HepG2 (cell line): ENCODE results near the gene DBNDD2. TPM values are rescaled to one million over a fixed set of nuclear protein-coding genes. Genes with fewer than 3 reads are reported as not detected.

ENCODE experiments used
- HHEX ChIP-seq: IDR thresholded peaks from 2 replicates; pipeline ENCODE4 v1.6.1; 2016; ENCODE audit warnings: control low read depth
- HIC2 ChIP-seq: sonication (generic); formaldehyde crosslinking; IDR thresholded peaks from 2 replicates; pipeline ENCODE4 v1.9.0; 2022; ENCODE audit warnings: low read depth, missing genetic modification reagents
- KLF11 ChIP-seq: IDR thresholded peaks from 2 replicates; pipeline ENCODE4 v1.6.1; 2016; ENCODE audit warnings: missing compliant biosample characterization
- KLF12 ChIP-seq: sonication (generic); formaldehyde crosslinking; IDR thresholded peaks from 2 replicates; pipeline ENCODE4 v1.4.0; 2020; ENCODE audit warnings: missing genetic modification reagents, borderline replicate concordance
- MAFK ChIP-seq, 2 experiments: IDR thresholded peaks in 1 of 2; conservative IDR thresholded peaks in 1 of 2; 2 replicates each; pipeline ENCODE4 v1.6.1; 2011; ENCODE audit warnings: improper control_type of control experiment in 2 of 2, low read length in 2 of 2
- MED1 ChIP-seq: sonication (generic); formaldehyde crosslinking; IDR thresholded peaks from 2 replicates; pipeline ENCODE4 v1.4.0; 2020; ENCODE audit warnings: missing genetic modification reagents
- NCOA2 ChIP-seq: sonication (generic); formaldehyde crosslinking; IDR thresholded peaks from 2 replicates; pipeline ENCODE4 v1.8.0; 2022; ENCODE audit warnings: inconsistent platforms
- SOX5 ChIP-seq: IDR thresholded peaks from 2 replicates; pipeline ENCODE4 v1.6.1; 2016; ENCODE audit warnings: borderline replicate concordance
- TBP ChIP-seq: sonication (generic); formaldehyde crosslinking; IDR thresholded peaks from 2 replicates; pipeline ENCODE4 v1.5.0; 2020; ENCODE audit warnings: missing genetic modification reagents
- TCF7L2 ChIP-seq: IDR thresholded peaks from 2 replicates; pipeline ENCODE4 v1.6.1; 2011; ENCODE audit warnings: mild to moderate bottlenecking, low read depth, low read length, moderate library complexity
- THAP8 ChIP-seq: sonication (generic); formaldehyde crosslinking; IDR thresholded peaks from 2 replicates; pipeline ENCODE4 v1.5.1; 2020; ENCODE audit warnings: missing genetic modification reagents, mild to moderate bottlenecking, borderline replicate concordance
- ZNF30 ChIP-seq: sonication (generic); formaldehyde crosslinking; IDR thresholded peaks from 2 replicates; pipeline ENCODE4 v1.5.0; 2020; ENCODE audit warnings: mild to moderate bottlenecking, missing genetic modification reagents
- ZNF34 ChIP-seq: sonication (generic); formaldehyde crosslinking; IDR thresholded peaks from 2 replicates; pipeline ENCODE4 v1.4.0; 2020; ENCODE audit warnings: mild to moderate bottlenecking, missing genetic modification reagents, borderline replicate concordance
- ZSCAN21 ChIP-seq: sonication (generic); formaldehyde crosslinking; IDR thresholded peaks from 2 replicates; pipeline ENCODE4 v1.8.0; 2022; ENCODE audit warnings: mild to moderate bottlenecking, missing genetic modification reagents, moderate library complexity, borderline replicate concordance
- polyA plus RNA-seq, 8 experiments: library from polyadenylated mRNA; depleted of rRNA in 3 of 8; stranded (reverse) in 7 of 8; unstranded in 1 of 8; fragments of >200 nt; fragmentation: Illumina TruSeq in 4 of 8; extraction: Trizol in 4 of 8; gene quantifications; 2 replicates each; pipeline versions ENCODE4 v1.2.1 to v1.2.3, GENCODE V29; 2011 to 2016; ENCODE audit warnings: low read depth in 4 of 8, missing spikeins in 1 of 8, mixed read lengths in 1 of 8; ENCODE audit not compliant: insufficient read depth in 1 of 8
- total RNA-seq, 5 experiments: library from RNA; depleted of rRNA; stranded (reverse); fragments of >200 nt; fragmentation: Illumina TruSeq; extraction: Trizol; gene quantifications; 2 replicates each; pipeline ENCODE4 v1.2.3, GENCODE V29; 2016; ENCODE audit warnings: low read depth in 1 of 5
- TF ChIP-seq, protein P1 (sequence below): sonication (generic); formaldehyde crosslinking; IDR thresholded peaks from 2 replicates; pipeline ENCODE4 v1.4.0; 2020; ENCODE audit warnings: mild to moderate bottlenecking, missing genetic modification reagents
- TF ChIP-seq, protein P2 (sequence below): sonication (generic); formaldehyde crosslinking; IDR thresholded peaks from 2 replicates; pipeline ENCODE4 v1.5.0; 2020; ENCODE audit warnings: mild to moderate bottlenecking, missing genetic modification reagents

DBNDD2 gene
- total and polyA plus RNA-seq, 2 of the 13 experiments (the other 11 are each of a cell fraction or from before 2014, with no cell fraction given) = 16.7 to 47.6 TPM

GRCh38 chr20:45373353-45374100 lies 34.6 kb upstream of the DBNDD2 start (continued):
- TF ChIP-seq, protein P1, sequence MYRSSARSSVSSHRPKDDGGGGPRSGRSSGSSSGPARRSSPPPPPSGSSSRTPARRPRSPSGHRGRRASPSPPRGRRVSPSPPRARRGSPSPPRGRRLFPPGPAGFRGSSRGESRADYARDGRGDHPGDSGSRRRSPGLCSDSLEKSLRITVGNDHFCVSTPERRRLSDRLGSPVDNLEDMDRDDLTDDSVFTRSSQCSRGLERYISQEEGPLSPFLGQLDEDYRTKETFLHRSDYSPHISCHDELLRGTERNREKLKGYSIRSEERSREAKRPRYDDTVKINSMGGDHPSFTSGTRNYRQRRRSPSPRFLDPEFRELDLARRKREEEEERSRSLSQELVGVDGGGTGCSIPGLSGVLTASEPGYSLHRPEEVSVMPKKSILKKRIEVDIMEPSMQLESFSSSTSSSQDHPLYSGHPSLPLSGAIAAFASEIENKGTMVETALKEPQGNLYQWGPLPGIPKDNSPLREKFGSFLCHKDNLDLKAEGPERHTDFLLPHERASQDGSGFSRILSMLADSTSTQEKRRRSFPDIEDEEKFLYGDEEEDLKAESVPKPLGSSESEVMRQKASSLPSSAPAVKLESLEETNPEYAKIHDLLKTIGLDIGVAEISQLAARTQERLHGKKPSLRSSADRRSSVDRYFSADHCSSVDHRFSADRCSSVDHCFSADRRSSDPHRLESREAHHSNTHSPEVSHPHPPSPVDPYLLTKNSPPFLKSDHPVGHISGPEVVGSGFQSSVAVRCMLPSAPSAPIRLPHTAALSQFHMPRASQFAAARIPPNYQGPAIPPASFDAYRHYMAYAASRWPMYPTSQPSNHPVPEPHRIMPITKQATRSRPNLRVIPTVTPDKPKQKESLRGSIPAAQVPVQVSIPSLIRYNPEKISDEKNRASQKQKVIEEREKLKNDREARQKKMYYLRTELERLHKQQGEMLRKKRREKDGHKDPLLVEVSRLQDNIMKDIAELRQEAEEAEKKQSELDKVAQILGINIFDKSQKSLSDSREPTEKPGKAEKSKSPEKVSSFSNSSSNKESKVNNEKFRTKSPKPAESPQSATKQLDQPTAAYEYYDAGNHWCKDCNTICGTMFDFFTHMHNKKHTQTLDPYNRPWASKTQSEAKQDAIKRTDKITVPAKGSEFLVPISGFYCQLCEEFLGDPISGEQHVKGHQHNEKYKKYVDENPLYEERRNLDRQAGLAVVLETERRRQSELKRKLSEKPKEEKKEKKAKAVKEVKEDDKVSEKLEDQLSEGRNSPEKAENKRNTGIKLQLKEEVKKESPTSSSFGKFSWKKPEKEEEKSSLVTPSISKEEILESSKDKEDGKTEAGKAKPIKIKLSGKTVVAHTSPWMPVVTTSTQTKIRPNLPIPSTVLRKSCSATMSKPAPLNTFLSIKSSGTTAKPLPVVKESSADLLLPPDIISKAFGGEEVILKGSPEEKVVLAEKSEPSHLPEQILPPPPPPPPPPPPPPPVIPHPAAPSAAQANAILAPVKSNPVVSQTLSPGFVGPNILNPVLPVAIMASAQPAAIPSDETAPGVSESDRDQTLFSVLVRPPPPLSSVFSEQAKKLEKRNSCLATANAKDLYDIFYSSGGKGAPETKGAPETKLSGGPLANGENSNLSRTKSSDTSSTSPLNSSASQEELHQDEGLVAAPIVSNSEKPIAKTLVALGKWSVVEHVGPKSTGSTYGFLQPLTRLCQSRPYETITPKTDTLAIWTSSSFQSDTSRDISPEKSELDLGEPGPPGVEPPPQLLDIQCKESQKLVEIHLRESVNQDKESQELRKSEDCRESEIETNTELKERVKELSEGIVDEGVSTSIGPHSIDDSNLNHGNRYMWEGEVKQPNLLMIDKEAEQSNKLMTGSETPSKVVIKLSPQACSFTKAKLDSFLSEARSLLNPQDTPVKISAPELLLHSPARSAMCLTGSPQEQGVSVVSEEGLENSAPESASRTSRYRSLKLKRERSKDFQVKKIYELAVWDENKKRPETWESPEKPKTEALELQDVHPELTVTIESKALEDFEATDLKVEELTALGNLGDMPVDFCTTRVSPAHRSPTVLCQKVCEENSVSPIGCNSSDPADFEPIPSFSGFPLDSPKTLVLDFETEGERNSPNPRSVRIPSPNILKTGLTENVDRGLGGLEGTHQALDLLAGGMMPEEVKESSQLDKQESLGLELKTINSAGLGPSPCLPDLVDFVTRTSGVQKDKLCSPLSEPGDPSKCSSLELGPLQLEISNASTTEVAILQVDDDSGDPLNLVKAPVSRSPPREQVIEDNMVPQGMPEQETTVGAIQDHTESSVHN (CRISPR knock-in tag) = no peak
- TF ChIP-seq KLF12 (CRISPR knock-in tag) (no peak), NCOA2 (CRISPR knock-in tag) (no peak), HHEX (no peak), THAP8 (CRISPR knock-in tag) (no peak), ZNF34 (CRISPR knock-in tag) (no peak), KLF11 (CRISPR knock-in tag) (no peak), ZNF30 (CRISPR knock-in tag) (no peak), HIC2 (no peak), MED1 (CRISPR knock-in tag) (peak; percentile 58), MAFK (conservative IDR thresholded peaks at IDR 0.05 in 1 of 2, IDR thresholded peaks at IDR 0.05 in 1 of 2; ENCODE audit: low read length in 2 of 2) (peak; percentile 0 to 28; a peak in 1 of 4 replicates), SOX5 (CRISPR knock-in tag) (peak; percentile 43; the same call in 1 of the 2 replicates), TCF7L2 (no peak), TBP (CRISPR knock-in tag) (no peak), ZSCAN21 (no peak)
- TF ChIP-seq, protein P2, sequence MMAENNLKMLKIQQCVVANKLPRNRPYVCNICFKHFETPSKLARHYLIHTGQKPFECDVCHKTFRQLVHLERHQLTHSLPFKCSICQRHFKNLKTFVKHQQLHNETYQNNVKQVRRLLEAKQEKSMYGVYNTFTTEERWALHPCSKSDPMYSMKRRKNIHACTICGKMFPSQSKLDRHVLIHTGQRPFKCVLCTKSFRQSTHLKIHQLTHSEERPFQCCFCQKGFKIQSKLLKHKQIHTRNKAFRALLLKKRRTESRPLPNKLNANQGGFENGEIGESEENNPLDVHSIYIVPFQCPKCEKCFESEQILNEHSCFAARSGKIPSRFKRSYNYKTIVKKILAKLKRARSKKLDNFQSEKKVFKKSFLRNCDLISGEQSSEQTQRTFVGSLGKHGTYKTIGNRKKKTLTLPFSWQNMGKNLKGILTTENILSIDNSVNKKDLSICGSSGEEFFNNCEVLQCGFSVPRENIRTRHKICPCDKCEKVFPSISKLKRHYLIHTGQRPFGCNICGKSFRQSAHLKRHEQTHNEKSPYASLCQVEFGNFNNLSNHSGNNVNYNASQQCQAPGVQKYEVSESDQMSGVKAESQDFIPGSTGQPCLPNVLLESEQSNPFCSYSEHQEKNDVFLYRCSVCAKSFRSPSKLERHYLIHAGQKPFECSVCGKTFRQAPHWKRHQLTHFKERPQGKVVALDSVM (CRISPR knock-in tag) = no peak
